Loucy (cell line): ENCODE results near the gene CNTNAP2.

ENCODE experiments used
- EZH2phosphoT487 ChIP-seq: fragments of 200-600 bp; IDR thresholded peaks from 2 replicates; pipeline ENCODE4 v1.6.1; 2018; ENCODE audit warnings: antibody characterized with exemption, mild to moderate bottlenecking, moderate library complexity, borderline replicate concordance
- TF ChIP-seq, protein P1 (sequence below): fragments of 200-600 bp; sonication (generic); conservative IDR thresholded peaks from 2 replicates; pipeline ENCODE4 v1.5.1; 2014; ENCODE audit warnings: mild to moderate bottlenecking, antibody characterized with exemption, low read length

- TF ChIP-seq EZH2phosphoT487 = no peak
- TF ChIP-seq, protein P1, sequence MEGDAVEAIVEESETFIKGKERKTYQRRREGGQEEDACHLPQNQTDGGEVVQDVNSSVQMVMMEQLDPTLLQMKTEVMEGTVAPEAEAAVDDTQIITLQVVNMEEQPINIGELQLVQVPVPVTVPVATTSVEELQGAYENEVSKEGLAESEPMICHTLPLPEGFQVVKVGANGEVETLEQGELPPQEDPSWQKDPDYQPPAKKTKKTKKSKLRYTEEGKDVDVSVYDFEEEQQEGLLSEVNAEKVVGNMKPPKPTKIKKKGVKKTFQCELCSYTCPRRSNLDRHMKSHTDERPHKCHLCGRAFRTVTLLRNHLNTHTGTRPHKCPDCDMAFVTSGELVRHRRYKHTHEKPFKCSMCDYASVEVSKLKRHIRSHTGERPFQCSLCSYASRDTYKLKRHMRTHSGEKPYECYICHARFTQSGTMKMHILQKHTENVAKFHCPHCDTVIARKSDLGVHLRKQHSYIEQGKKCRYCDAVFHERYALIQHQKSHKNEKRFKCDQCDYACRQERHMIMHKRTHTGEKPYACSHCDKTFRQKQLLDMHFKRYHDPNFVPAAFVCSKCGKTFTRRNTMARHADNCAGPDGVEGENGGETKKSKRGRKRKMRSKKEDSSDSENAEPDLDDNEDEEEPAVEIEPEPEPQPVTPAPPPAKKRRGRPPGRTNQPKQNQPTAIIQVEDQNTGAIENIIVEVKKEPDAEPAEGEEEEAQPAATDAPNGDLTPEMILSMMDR = no peak
These were observed 583.5 kb downstream of the CNTNAP2 start for GRCh38 chr7:146700015-146700560.
